ENCODE data around the gene RRAD. TPM values are rescaled to one million over a fixed set of nuclear protein-coding genes. Genes with fewer than 3 reads are reported as not detected.
A peak's percentile ranks its signal among the peaks of the same experiment; 100 is the strongest.

Gene RRAD
- total RNA-seq, 1 experiment from 2014 or later, result 2.8 TPM

GRCh38 chr16:66933776-66934137 lies 8.4 kb upstream of the RRAD start:
- peak; percentile 55 for DNase-seq
- Histone ChIP-seq H3K27me3 (ENCODE audit: low read length) (no peaks in the 10 kb centered on the region), H3K9ac (ENCODE audit: low read length) (peak overlapping the region; percentile 92), H3F3A (ENCODE audit: low read length, unreplicated experiment) (no peaks in the 10 kb centered on the region), H3K79me2 (ENCODE audit: low read length) (peaks cover 42% of the 10 kb centered on the region), H3K9me2 (replicated peaks; ENCODE audit: low read length) (no peaks in the 10 kb centered on the region), H3K36me3 (ENCODE audit: low read depth, low read length) (no peaks in the 10 kb centered on the region; the same call in 1 of the 2 replicates), H3K4me1 (ENCODE audit: insufficient read depth, low read length) (peaks cover 14% of the 10 kb centered on the region; the same call in 1 of the 2 replicates), H3K4me3 (ENCODE audit: low read length) (peak overlapping the region; percentile 95), H3K27ac (ENCODE audit: low read length) (peak overlapping the region; percentile 74), H4K20me1 (ENCODE audit: low read length) (peaks cover 3% of the 10 kb centered on the region; the same call in 1 of the 2 replicates), H3K9me3 (ENCODE audit: low read length) (no peaks in the 10 kb centered on the region), H2AFZ (ENCODE audit: low read length) (peak overlapping the region; percentile 85), H3K4me2 (ENCODE audit: low read length) (peak overlapping the region; percentile 100)
- ChIA-PET POLR2A (ENCODE audit: unreplicated experiment) (no interaction called here), CTCF (no interaction called here)
- ATAC-seq, result peak; percentile 10
- TF ChIP-seq CTCF (conservative IDR thresholded peaks at IDR 0.05; ENCODE audit: low read depth, low read length), result no peak
- TF ChIP-seq EZH2phosphoT487 (IDR thresholded peaks at IDR 0.05; ENCODE audit: borderline replicate concordance, low read length), result no peak
- TF ChIP-seq EZH2 (IDR thresholded peaks at IDR 0.05; ENCODE audit: low read length, unreplicated experiment), result no peak
- intact Hi-C loops (cut with micrococcal nuclease), result no loop called here
- TSS peak; percentile 64 for BruUV-seq (replicated peaks)

GRCh38 chr16:66932076-66932475 lies 6.7 kb upstream of the RRAD start:
- Histone ChIP-seq H3K27ac (ENCODE audit: low read length) (no peak overlapping the region), H3K9ac (ENCODE audit: low read length) (no peak overlapping the region), H3K4me1 (ENCODE audit: insufficient read depth, low read length) (peaks cover 20% of the 10 kb centered on the region; the same call in 1 of the 2 replicates), H3K4me2 (ENCODE audit: low read length) (no peak overlapping the region), H3K9me3 (ENCODE audit: low read length) (no peaks in the 10 kb centered on the region), H3K27me3 (ENCODE audit: low read length) (no peaks in the 10 kb centered on the region), H3K36me3 (ENCODE audit: low read depth, low read length) (no peaks in the 10 kb centered on the region; the same call in 1 of the 2 replicates), H3K9me2 (replicated peaks; ENCODE audit: low read length) (no peaks in the 10 kb centered on the region), H3F3A (ENCODE audit: low read length, unreplicated experiment) (no peaks in the 10 kb centered on the region), H3K79me2 (ENCODE audit: low read length) (peaks cover 42% of the 10 kb centered on the region), H4K20me1 (ENCODE audit: low read length) (peaks cover 3% of the 10 kb centered on the region; the same call in 1 of the 2 replicates), H2AFZ (ENCODE audit: low read length) (no peak overlapping the region), H3K4me3 (ENCODE audit: low read length) (no peak overlapping the region)
- no peak for DNase-seq
- CTCF ChIA-PET, result no interaction called here
- POLR2A ChIA-PET (ENCODE audit: unreplicated experiment), result no interaction called here
- TF ChIP-seq EZH2phosphoT487 (IDR thresholded peaks at IDR 0.05; ENCODE audit: borderline replicate concordance, low read length), result no peak
- no peak for TF ChIP-seq EZH2 (IDR thresholded peaks at IDR 0.05; ENCODE audit: low read length, unreplicated experiment)
- TF ChIP-seq CTCF (conservative IDR thresholded peaks at IDR 0.05; ENCODE audit: low read depth, low read length), result no peak
- BruUV-seq (replicated peaks), result no TSS peak
- intact Hi-C loops (cut with micrococcal nuclease), result no loop called here
- ATAC-seq, result no peak

- Histone ChIP-seq H3F3A (ENCODE audit: low read length, unreplicated experiment) (no peaks in the 10 kb centered on the region), H4K20me1 (ENCODE audit: low read length) (peaks cover 3% of the 10 kb centered on the region; the same call in 1 of the 2 replicates), H2AFZ (ENCODE audit: low read length) (no peak overlapping the region), H3K9me3 (ENCODE audit: low read length) (no peaks in the 10 kb centered on the region), H3K4me2 (ENCODE audit: low read length) (no peak overlapping the region), H3K9ac (ENCODE audit: low read length) (no peak overlapping the region), H3K79me2 (ENCODE audit: low read length) (peaks cover 41% of the 10 kb centered on the region), H3K27ac (ENCODE audit: low read length) (no peak overlapping the region), H3K27me3 (ENCODE audit: low read length) (no peaks in the 10 kb centered on the region), H3K4me1 (ENCODE audit: insufficient read depth, low read length) (peaks cover 20% of the 10 kb centered on the region; the same call in 1 of the 2 replicates), H3K4me3 (ENCODE audit: low read length) (no peak overlapping the region), H3K9me2 (replicated peaks; ENCODE audit: low read length) (no peaks in the 10 kb centered on the region), H3K36me3 (ENCODE audit: low read depth, low read length) (no peaks in the 10 kb centered on the region; the same call in 1 of the 2 replicates)
- no peak for ATAC-seq
- CTCF ChIA-PET, result no interaction called here
- no peak for TF ChIP-seq EZH2 (IDR thresholded peaks at IDR 0.05; ENCODE audit: low read length, unreplicated experiment)
- BruUV-seq (replicated peaks), result no TSS peak
- no peak for DNase-seq
- POLR2A ChIA-PET (ENCODE audit: unreplicated experiment), result no interaction called here
- intact Hi-C loops (cut with micrococcal nuclease), result no loop called here
Observed at GRCh38 chr16:66931665-66932064, 6.3 kb upstream of the RRAD start.
